Measurements from ENCODE around the gene CBLN2.

The CBLN2 gene

GRCh38 chr18:72543357-72544055 lies 636 bp downstream of the CBLN2 start:
- H4K91ac ChIP-seq (ENCODE audit: low read depth, low read length, poor library complexity): no peak overlapping the region
- H2BK12ac ChIP-seq (ENCODE audit: low read length): no peak overlapping the region
- peak overlapping the region; percentile 49 for H3K14ac ChIP-seq (ENCODE audit: low read length)
- H2BK5ac ChIP-seq (ENCODE audit: low read length): no peak overlapping the region
- no peak overlapping the region for H2BK15ac ChIP-seq (ENCODE audit: low read length)
- H4K8ac ChIP-seq (ENCODE audit: low read depth, low read length): no peak overlapping the region
- H3K4ac ChIP-seq (ENCODE audit: low read length): no peak overlapping the region
- DNase-seq (ENCODE audit: low spot score): peak; percentile 20
- no CpG with 5 or more reads among the region's 73 CpGs for WGBS, 2 donors (ENCODE audit: extremely low coverage in 2 of 2, insufficient read length in 2 of 2, insufficient replicate concordance in 1 of 2)
- no peak overlapping the region for H3K27ac ChIP-seq (replicated peaks; ENCODE audit: low read length)
- H3K4me1 ChIP-seq (ENCODE audit: control insufficient read depth in 2 of 2, insufficient read depth in 1 of 2, low read depth in 1 of 2, low read length in 2 of 2): peaks cover 0 to 10% of the 10 kb centered on the region in 2 donors
- H3K18ac ChIP-seq (ENCODE audit: low read length): peak overlapping the region; percentile 22
- H3K79me1 ChIP-seq (ENCODE audit: low read depth, low read length): no peaks in the 10 kb centered on the region
- no peaks in the 10 kb centered on the region for H3K36me3 ChIP-seq (replicated peaks in 1 of 2; ENCODE audit: control insufficient read depth in 2 of 2, insufficient read depth in 2 of 2, low read length in 2 of 2)
- peaks cover 15 to 43% (median 34%) of the 10 kb centered on the region in 3 experiments for H3K27me3 ChIP-seq (ENCODE audit: control insufficient read depth in 3 of 3, insufficient read depth in 3 of 3, low read depth in 1 of 3, low read length in 3 of 3)
- H3K4me2 ChIP-seq (ENCODE audit: insufficient read depth, low read length, poor library complexity, severe bottlenecking): peak overlapping the region; percentile 88
- H2AK5ac ChIP-seq (ENCODE audit: low read depth, low read length): no peak overlapping the region
- peak overlapping the region; percentile 38 for H3K9ac ChIP-seq (ENCODE audit: low read depth, low read length, poor library complexity)
- no peak overlapping the region for H2BK120ac ChIP-seq (ENCODE audit: low read depth, low read length)
- H2AFZ ChIP-seq (ENCODE audit: low read length): peak overlapping the region; percentile 78
- peak overlapping the region in 1 of 2 donors; percentile 78 for H3K4me3 ChIP-seq (ENCODE audit: low read length in 2 of 2)
- peak overlapping the region; percentile 16 for H3K23ac ChIP-seq (ENCODE audit: low read depth, low read length, poor library complexity)
- no peaks in the 10 kb centered on the region for H3K9me3 ChIP-seq (replicated peaks in 1 of 2; ENCODE audit: control insufficient read depth in 2 of 2, insufficient read depth in 1 of 2, low read depth in 1 of 2, low read length in 2 of 2)

- peaks cover 0 to 10% of the 10 kb centered on the region in 2 donors for H3K4me1 ChIP-seq (ENCODE audit: control insufficient read depth in 2 of 2, insufficient read depth in 1 of 2, low read depth in 1 of 2, low read length in 2 of 2)
- no peak overlapping the region for H3K27ac ChIP-seq (replicated peaks; ENCODE audit: low read length)
- H3K27me3 ChIP-seq (ENCODE audit: control insufficient read depth in 3 of 3, insufficient read depth in 3 of 3, low read depth in 1 of 3, low read length in 3 of 3): peaks cover 15 to 43% (median 36%) of the 10 kb centered on the region in 3 experiments
- H2AK5ac ChIP-seq (ENCODE audit: low read depth, low read length): no peak overlapping the region
- no peak overlapping the region for H3K18ac ChIP-seq (ENCODE audit: low read length)
- no peak overlapping the region for H2BK120ac ChIP-seq (ENCODE audit: low read depth, low read length)
- peak overlapping the region; percentile 78 for H2AFZ ChIP-seq (ENCODE audit: low read length)
- no peaks in the 10 kb centered on the region for H3K9me3 ChIP-seq (replicated peaks in 1 of 2; ENCODE audit: control insufficient read depth in 2 of 2, insufficient read depth in 1 of 2, low read depth in 1 of 2, low read length in 2 of 2)
- no peak overlapping the region for H2BK5ac ChIP-seq (ENCODE audit: low read length)
- DNase-seq (ENCODE audit: low spot score): peak; percentile 39
- no peak overlapping the region for H3K14ac ChIP-seq (ENCODE audit: low read length)
- no peak overlapping the region for H4K91ac ChIP-seq (ENCODE audit: low read depth, low read length, poor library complexity)
- H2BK12ac ChIP-seq (ENCODE audit: low read length): no peak overlapping the region
- peak overlapping the region; percentile 88 for H3K4me2 ChIP-seq (ENCODE audit: insufficient read depth, low read length, poor library complexity, severe bottlenecking)
- no peaks in the 10 kb centered on the region for H3K79me1 ChIP-seq (ENCODE audit: low read depth, low read length)
- H2BK15ac ChIP-seq (ENCODE audit: low read length): no peak overlapping the region
- H3K4ac ChIP-seq (ENCODE audit: low read length): no peak overlapping the region
- H4K8ac ChIP-seq (ENCODE audit: low read depth, low read length): no peak overlapping the region
- WGBS, 2 donors (ENCODE audit: extremely low coverage in 2 of 2, insufficient read length in 2 of 2, insufficient replicate concordance in 1 of 2): no CpG with 5 or more reads among the region's 20 CpGs
- no peaks in the 10 kb centered on the region for H3K36me3 ChIP-seq (replicated peaks in 1 of 2; ENCODE audit: control insufficient read depth in 2 of 2, insufficient read depth in 2 of 2, low read length in 2 of 2)
- H3K4me3 ChIP-seq (ENCODE audit: low read length in 2 of 2): peak overlapping the region in 1 of 2 donors; percentile 78
- H3K23ac ChIP-seq (ENCODE audit: low read depth, low read length, poor library complexity): no peak overlapping the region
- no peak overlapping the region for H3K9ac ChIP-seq (ENCODE audit: low read depth, low read length, poor library complexity)
Observed at GRCh38 chr18:72542984-72543356, 1.2 kb downstream of the CBLN2 start.

- Histone ChIP-seq H3K4me2 (ENCODE audit: insufficient read depth, low read length, poor library complexity, severe bottlenecking) (peak overlapping the region; percentile 88), H3K14ac (ENCODE audit: low read length) (no peak overlapping the region), H3K9ac (ENCODE audit: low read depth, low read length, poor library complexity) (peak overlapping the region; percentile 14), H2BK15ac (ENCODE audit: low read length) (no peak overlapping the region), H3K9me3 (replicated peaks in 1 of 2; ENCODE audit: control insufficient read depth in 2 of 2, insufficient read depth in 1 of 2, low read depth in 1 of 2, low read length in 2 of 2) (no peaks in the 10 kb centered on the region), H2BK120ac (ENCODE audit: low read depth, low read length) (no peak overlapping the region), H4K8ac (ENCODE audit: low read depth, low read length) (no peak overlapping the region), H2BK12ac (ENCODE audit: low read length) (no peak overlapping the region), H3K79me1 (ENCODE audit: low read depth, low read length) (no peaks in the 10 kb centered on the region), H3K27ac (replicated peaks; ENCODE audit: low read length) (no peak overlapping the region), H3K4ac (ENCODE audit: low read length) (no peak overlapping the region), H4K91ac (ENCODE audit: low read depth, low read length, poor library complexity) (no peak overlapping the region), H2AFZ (ENCODE audit: low read length) (peak overlapping the region; percentile 78), H3K4me3 (ENCODE audit: low read length in 2 of 2) (peak overlapping the region in 1 of 2 donors; percentile 71), H3K18ac (ENCODE audit: low read length) (peak overlapping the region; percentile 32), H3K36me3 (replicated peaks in 1 of 2; ENCODE audit: control insufficient read depth in 2 of 2, insufficient read depth in 2 of 2, low read length in 2 of 2) (no peaks in the 10 kb centered on the region), H3K4me1 (ENCODE audit: control insufficient read depth in 2 of 2, insufficient read depth in 1 of 2, low read depth in 1 of 2, low read length in 2 of 2) (peaks cover 0 to 10% of the 10 kb centered on the region in 2 donors), H2AK5ac (ENCODE audit: low read depth, low read length) (no peak overlapping the region), H2BK5ac (ENCODE audit: low read length) (no peak overlapping the region), H3K23ac (ENCODE audit: low read depth, low read length, poor library complexity) (no peak overlapping the region), H3K27me3 (ENCODE audit: control insufficient read depth in 3 of 3, insufficient read depth in 3 of 3, low read depth in 1 of 3, low read length in 3 of 3) (peaks cover 15 to 43% (median 36%) of the 10 kb centered on the region in 3 experiments)
- DNase-seq (ENCODE audit: low spot score): peak; percentile 24
- no CpG with 5 or more reads among the region's 34 CpGs for WGBS, 2 donors (ENCODE audit: extremely low coverage in 2 of 2, insufficient read length in 2 of 2, insufficient replicate concordance in 1 of 2)
Observed at GRCh38 chr18:72542342-72542741, 1.8 kb downstream of the CBLN2 start.

- Histone ChIP-seq H2BK5ac (ENCODE audit: low read length) (no peak overlapping the region), H3K27ac (replicated peaks; ENCODE audit: low read length) (no peak overlapping the region), H2BK15ac (ENCODE audit: low read length) (no peak overlapping the region), H2AFZ (ENCODE audit: low read length) (peak overlapping the region; percentile 78), H3K79me1 (ENCODE audit: low read depth, low read length) (no peaks in the 10 kb centered on the region), H3K27me3 (ENCODE audit: control insufficient read depth in 3 of 3, insufficient read depth in 3 of 3, low read depth in 1 of 3, low read length in 3 of 3) (peaks cover 15 to 43% (median 36%) of the 10 kb centered on the region in 3 experiments), H4K91ac (ENCODE audit: low read depth, low read length, poor library complexity) (no peak overlapping the region), H3K14ac (ENCODE audit: low read length) (no peak overlapping the region), H2BK120ac (ENCODE audit: low read depth, low read length) (no peak overlapping the region), H3K4me1 (ENCODE audit: control insufficient read depth in 2 of 2, insufficient read depth in 1 of 2, low read depth in 1 of 2, low read length in 2 of 2) (peaks cover 0 to 10% of the 10 kb centered on the region in 2 donors), H3K36me3 (replicated peaks in 1 of 2; ENCODE audit: control insufficient read depth in 2 of 2, insufficient read depth in 2 of 2, low read length in 2 of 2) (no peaks in the 10 kb centered on the region), H3K4me2 (ENCODE audit: insufficient read depth, low read length, poor library complexity, severe bottlenecking) (peak overlapping the region; percentile 88), H2BK12ac (ENCODE audit: low read length) (no peak overlapping the region), H3K18ac (ENCODE audit: low read length) (peak overlapping the region; percentile 69), H3K9me3 (replicated peaks in 1 of 2; ENCODE audit: control insufficient read depth in 2 of 2, insufficient read depth in 1 of 2, low read depth in 1 of 2, low read length in 2 of 2) (no peaks in the 10 kb centered on the region), H3K4me3 (ENCODE audit: low read length in 2 of 2) (peak overlapping the region; percentile 12 to 77), H4K8ac (ENCODE audit: low read depth, low read length) (no peak overlapping the region), H3K4ac (ENCODE audit: low read length) (no peak overlapping the region), H2AK5ac (ENCODE audit: low read depth, low read length) (no peak overlapping the region), H3K9ac (ENCODE audit: low read depth, low read length, poor library complexity) (peak overlapping the region; percentile 51), H3K23ac (ENCODE audit: low read depth, low read length, poor library complexity) (peak overlapping the region; percentile 8)
- no CpG with 5 or more reads among the region's 59 CpGs for WGBS, 2 donors (ENCODE audit: extremely low coverage in 2 of 2, insufficient read length in 2 of 2, insufficient replicate concordance in 1 of 2)
- peak; percentile 23 for DNase-seq (ENCODE audit: low spot score)
Observed at GRCh38 chr18:72541871-72542332, 2.2 kb downstream of the CBLN2 start.
